GM12874 (cell line): ENCODE results near the gene H3-3A.

Experiments
- CTCF ChIP-seq: IDR thresholded peaks from 2 replicates; pipeline ENCODE4 v1.5.1; 2011; ENCODE audit warnings: low read depth, mild to moderate bottlenecking, control low read depth, low read length, moderate library complexity; ENCODE audit not compliant: insufficient read depth

The H3-3A gene

GRCh38 chr1:226073184-226073950, 10.9 kb downstream of the H3-3A start:
- TF ChIP-seq CTCF: no peak

GRCh38 chr1:226074046-226074445, 11.5 kb downstream of the H3-3A start:
- TF ChIP-seq CTCF: no peak

- no peak for TF ChIP-seq CTCF
Observed at GRCh38 chr1:226076378-226076777, 13.9 kb downstream of the H3-3A start.

- no peak for TF ChIP-seq CTCF
Observed at GRCh38 chr1:226078374-226078773, 15.9 kb downstream of the H3-3A start.

- no peak for TF ChIP-seq CTCF
Observed at GRCh38 chr1:226082587-226082917, 20.0 kb downstream of the H3-3A start.

- no peak for TF ChIP-seq CTCF
Observed at GRCh38 chr1:226082959-226083301, 20.4 kb downstream of the H3-3A start.

GRCh38 chr1:226083302-226084101, 21.0 kb downstream of the H3-3A start:
- TF ChIP-seq CTCF: no peak
